ENCODE data around the gene CCNI.

The CCNI gene

GRCh38 chr4:77062856-77063255 is 12.9 kb downstream of the CCNI start:
- TF ChIP-seq, protein P1, sequence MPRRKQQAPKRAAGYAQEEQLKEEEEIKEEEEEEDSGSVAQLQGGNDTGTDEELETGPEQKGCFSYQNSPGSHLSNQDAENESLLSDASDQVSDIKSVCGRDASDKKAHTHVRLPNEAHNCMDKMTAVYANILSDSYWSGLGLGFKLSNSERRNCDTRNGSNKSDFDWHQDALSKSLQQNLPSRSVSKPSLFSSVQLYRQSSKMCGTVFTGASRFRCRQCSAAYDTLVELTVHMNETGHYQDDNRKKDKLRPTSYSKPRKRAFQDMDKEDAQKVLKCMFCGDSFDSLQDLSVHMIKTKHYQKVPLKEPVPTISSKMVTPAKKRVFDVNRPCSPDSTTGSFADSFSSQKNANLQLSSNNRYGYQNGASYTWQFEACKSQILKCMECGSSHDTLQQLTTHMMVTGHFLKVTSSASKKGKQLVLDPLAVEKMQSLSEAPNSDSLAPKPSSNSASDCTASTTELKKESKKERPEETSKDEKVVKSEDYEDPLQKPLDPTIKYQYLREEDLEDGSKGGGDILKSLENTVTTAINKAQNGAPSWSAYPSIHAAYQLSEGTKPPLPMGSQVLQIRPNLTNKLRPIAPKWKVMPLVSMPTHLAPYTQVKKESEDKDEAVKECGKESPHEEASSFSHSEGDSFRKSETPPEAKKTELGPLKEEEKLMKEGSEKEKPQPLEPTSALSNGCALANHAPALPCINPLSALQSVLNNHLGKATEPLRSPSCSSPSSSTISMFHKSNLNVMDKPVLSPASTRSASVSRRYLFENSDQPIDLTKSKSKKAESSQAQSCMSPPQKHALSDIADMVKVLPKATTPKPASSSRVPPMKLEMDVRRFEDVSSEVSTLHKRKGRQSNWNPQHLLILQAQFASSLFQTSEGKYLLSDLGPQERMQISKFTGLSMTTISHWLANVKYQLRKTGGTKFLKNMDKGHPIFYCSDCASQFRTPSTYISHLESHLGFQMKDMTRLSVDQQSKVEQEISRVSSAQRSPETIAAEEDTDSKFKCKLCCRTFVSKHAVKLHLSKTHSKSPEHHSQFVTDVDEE (CRISPR knock-in tag; IDR thresholded peaks at IDR 0.05) = no peak
- TF ChIP-seq OSR1 (CRISPR knock-in tag; IDR thresholded peaks at IDR 0.05) (no peak), GLIS3 (CRISPR knock-in tag; IDR thresholded peaks at IDR 0.05) (no peak), PPARA (CRISPR knock-in tag; IDR thresholded peaks at IDR 0.05; ENCODE audit: borderline replicate concordance) (no peak), ESRRG (CRISPR knock-in tag; IDR thresholded peaks at IDR 0.05) (no peak), SNAI2 (CRISPR knock-in tag; IDR thresholded peaks at IDR 0.05) (no peak), CSRNP3 (CRISPR knock-in tag; IDR thresholded peaks at IDR 0.05) (no peak), ZC3H10 (CRISPR knock-in tag; IDR thresholded peaks at IDR 0.05) (no peak), TOX (CRISPR knock-in tag; IDR thresholded peaks at IDR 0.05; ENCODE audit: borderline replicate concordance) (no peak), RARB (CRISPR knock-in tag; IDR thresholded peaks at IDR 0.05) (no peak), CSDC2 (CRISPR knock-in tag; IDR thresholded peaks at IDR 0.05) (no peak), ZNF8 (CRISPR knock-in tag; IDR thresholded peaks at IDR 0.05) (no peak), ARNTL (CRISPR knock-in tag; IDR thresholded peaks at IDR 0.05; ENCODE audit: borderline replicate concordance, low read depth) (no peak), ZNF565 (CRISPR knock-in tag; conservative IDR thresholded peaks at IDR 0.05; ENCODE audit: low read depth) (no peak), ZNF70 (CRISPR knock-in tag; IDR thresholded peaks at IDR 0.05) (no peak), BACH2 (CRISPR knock-in tag; IDR thresholded peaks at IDR 0.05; ENCODE audit: borderline replicate concordance) (no peak), ZFP30 (CRISPR knock-in tag; IDR thresholded peaks at IDR 0.05) (no peak)
- TF ChIP-seq, protein P2, sequence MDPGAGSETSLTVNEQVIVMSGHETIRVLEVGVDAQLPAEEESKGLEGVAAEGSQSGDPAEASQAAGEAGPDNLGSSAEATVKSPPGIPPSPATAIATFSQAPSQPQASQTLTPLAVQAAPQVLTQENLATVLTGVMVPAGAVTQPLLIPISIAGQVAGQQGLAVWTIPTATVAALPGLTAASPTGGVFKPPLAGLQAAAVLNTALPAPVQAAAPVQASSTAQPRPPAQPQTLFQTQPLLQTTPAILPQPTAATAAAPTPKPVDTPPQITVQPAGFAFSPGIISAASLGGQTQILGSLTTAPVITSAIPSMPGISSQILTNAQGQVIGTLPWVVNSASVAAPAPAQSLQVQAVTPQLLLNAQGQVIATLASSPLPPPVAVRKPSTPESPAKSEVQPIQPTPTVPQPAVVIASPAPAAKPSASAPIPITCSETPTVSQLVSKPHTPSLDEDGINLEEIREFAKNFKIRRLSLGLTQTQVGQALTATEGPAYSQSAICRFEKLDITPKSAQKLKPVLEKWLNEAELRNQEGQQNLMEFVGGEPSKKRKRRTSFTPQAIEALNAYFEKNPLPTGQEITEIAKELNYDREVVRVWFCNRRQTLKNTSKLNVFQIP (CRISPR knock-in tag; IDR thresholded peaks at IDR 0.05; ENCODE audit: borderline replicate concordance, low read depth) = no peak
- ATAC-seq = no peak

- TF ChIP-seq, protein P3, sequence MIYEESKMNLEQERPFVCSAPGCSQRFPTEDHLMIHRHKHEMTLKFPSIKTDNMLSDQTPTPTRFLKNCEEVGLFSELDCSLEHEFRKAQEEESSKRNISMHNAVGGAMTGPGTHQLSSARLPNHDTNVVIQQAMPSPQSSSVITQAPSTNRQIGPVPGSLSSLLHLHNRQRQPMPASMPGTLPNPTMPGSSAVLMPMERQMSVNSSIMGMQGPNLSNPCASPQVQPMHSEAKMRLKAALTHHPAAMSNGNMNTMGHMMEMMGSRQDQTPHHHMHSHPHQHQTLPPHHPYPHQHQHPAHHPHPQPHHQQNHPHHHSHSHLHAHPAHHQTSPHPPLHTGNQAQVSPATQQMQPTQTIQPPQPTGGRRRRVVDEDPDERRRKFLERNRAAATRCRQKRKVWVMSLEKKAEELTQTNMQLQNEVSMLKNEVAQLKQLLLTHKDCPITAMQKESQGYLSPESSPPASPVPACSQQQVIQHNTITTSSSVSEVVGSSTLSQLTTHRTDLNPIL (CRISPR knock-in tag; IDR thresholded peaks at IDR 0.05; ENCODE audit: low read depth) = no peak
- TF ChIP-seq TOX (CRISPR knock-in tag; IDR thresholded peaks at IDR 0.05; ENCODE audit: borderline replicate concordance) (no peak), ESRRG (CRISPR knock-in tag; IDR thresholded peaks at IDR 0.05) (no peak), PPARA (CRISPR knock-in tag; IDR thresholded peaks at IDR 0.05; ENCODE audit: borderline replicate concordance) (no peak), GLIS3 (CRISPR knock-in tag; IDR thresholded peaks at IDR 0.05) (no peak), OSR1 (CRISPR knock-in tag; IDR thresholded peaks at IDR 0.05) (no peak), ZFP30 (CRISPR knock-in tag; IDR thresholded peaks at IDR 0.05) (no peak), RARB (CRISPR knock-in tag; IDR thresholded peaks at IDR 0.05) (no peak), TCF4 (CRISPR knock-in tag; IDR thresholded peaks at IDR 0.05; ENCODE audit: borderline replicate concordance) (no peak), ZNF70 (CRISPR knock-in tag; IDR thresholded peaks at IDR 0.05) (no peak), ZFP3 (CRISPR knock-in tag; IDR thresholded peaks at IDR 0.05) (no peak), ARNTL (CRISPR knock-in tag; IDR thresholded peaks at IDR 0.05; ENCODE audit: borderline replicate concordance, low read depth) (no peak)
- TF ChIP-seq, protein P1 (CRISPR knock-in tag; IDR thresholded peaks at IDR 0.05) = no peak
- ATAC-seq = peak; percentile 56; the same call in 2 of the 3 replicates
Measured at GRCh38 chr4:77052352-77052751, 23.4 kb downstream of the CCNI start.

Measured in SK-N-SH treated with all-trans-retinoic acid at 6 μM for 48 hours (cell line).